H1 (cell line): ENCODE measurements around the gene TLE2. TPM values are rescaled to one million over a fixed set of nuclear protein-coding genes. Genes with fewer than 3 reads are reported as not detected.

Source experiments
- CTCF ChIA-PET: fragments of 300-600 bp; sonication (Branson Sonifier 250); formaldehyde crosslinking; loops from one replicate; lab custom pipeline; 2021; ENCODE audit not compliant: partially characterized antibody; lab: Charles Lee
- POLR2A ChIA-PET: fragments of 300-600 bp; sonication (Branson Sonifier 250); formaldehyde crosslinking; loops from one replicate; lab custom pipeline; 2021; ENCODE audit warnings: inconsistent platforms; ENCODE audit not compliant: partially characterized antibody; lab: Charles Lee
- DNase-seq, 2 experiments: peaks; one replicate each; pipeline versions ENCODE4 v3.0.0 to v3.0.0-alpha.2; 2010 to 2022; ENCODE audit warnings: low spot score in 2 of 2, low read depth in 1 of 2, mixed read lengths in 1 of 2
- FAIRE-seq: peaks from 2 replicates; lab custom pipeline; 2011; peaks lifted over from hg19 to GRCh38; lab: Jason Lieb, UNC
- H2AFZ ChIP-seq: 2 replicates; pipeline ENCODE4 v1.8.1; 2012; ENCODE audit warnings: low read length, inconsistent platforms
- H2AK5ac ChIP-seq: 2 replicates; pipeline ENCODE4 v1.6.1; 2013; ENCODE audit warnings: low read depth, low read length
- H2BK120ac ChIP-seq: replicated peaks from 2 replicates; pipeline ENCODE3; 2013; ENCODE audit warnings: low read depth, low read length, inconsistent platforms
- H2BK12ac ChIP-seq: 2 replicates; pipeline ENCODE4 v1.6.1; 2013; ENCODE audit warnings: low read depth, low read length
- H2BK15ac ChIP-seq: 2 replicates; pipeline ENCODE4 v1.6.1; 2013; ENCODE audit warnings: low read length
- H2BK20ac ChIP-seq: 2 replicates; pipeline ENCODE4 v1.6.1; 2013; ENCODE audit warnings: low read length
- H2BK5ac ChIP-seq: 2 replicates; pipeline ENCODE4 v1.6.1; 2013; ENCODE audit warnings: low read depth, low read length
- H3K14ac ChIP-seq: 2 replicates; pipeline ENCODE4 v1.6.1; 2013; ENCODE audit warnings: inconsistent platforms; ENCODE audit not compliant: insufficient read length
- H3K18ac ChIP-seq: 2 replicates; pipeline ENCODE4 v1.6.1; 2013; ENCODE audit warnings: low read length; ENCODE audit errors: extremely low read depth
- H3K23ac ChIP-seq: 2 replicates; pipeline ENCODE4 v1.6.1; 2013; ENCODE audit warnings: inconsistent platforms; ENCODE audit not compliant: insufficient read length
- H3K23me2 ChIP-seq: 2 replicates; pipeline ENCODE4 v1.6.1; 2013; ENCODE audit warnings: low read depth, low read length
- H3K27ac ChIP-seq: 2 replicates; pipeline ENCODE4 v1.6.1; 2011; ENCODE audit warnings: low read depth, low read length, inconsistent platforms
- H3K27me3 ChIP-seq, 4 experiments: replicated peaks in 1 of 4; 1 replicate in 1 of 4; 2 replicates in 3 of 4; pipeline versions ENCODE4 v1.6.1 to v1.8.1; 2011 to 2013; ENCODE audit warnings: low read length in 3 of 4, mild to moderate bottlenecking in 3 of 4, inconsistent platforms in 2 of 4, mixed read lengths in 2 of 4, moderate library complexity in 1 of 4; ENCODE audit not compliant: control insufficient read depth in 3 of 4, insufficient read depth in 3 of 4; ENCODE audit errors: extremely low read depth in 1 of 4
- H3K36me3 ChIP-seq, 4 experiments: 2 replicates each; pipeline versions ENCODE4 v1.6.1 to v1.8.1; 2011 to 2013; ENCODE audit warnings: mild to moderate bottlenecking in 4 of 4, low read length in 3 of 4, moderate library complexity in 2 of 4, control low read depth in 1 of 4, inconsistent platforms in 1 of 4; ENCODE audit not compliant: insufficient read depth in 4 of 4, control insufficient read depth in 2 of 4
- H3K4ac ChIP-seq: replicated peaks from 2 replicates; pipeline ENCODE3; 2013; ENCODE audit warnings: low read length, low read depth, mixed read lengths, inconsistent platforms; ENCODE audit not compliant: insufficient read length
- H3K4me1 ChIP-seq, 4 experiments: replicated peaks in 1 of 4; 1 replicate in 1 of 4; 2 replicates in 3 of 4; pipeline versions ENCODE4 v1.6.1 to v1.8.1; 2011 to 2013; ENCODE audit warnings: low read length in 3 of 4, inconsistent platforms in 2 of 4, mixed read lengths in 1 of 4; ENCODE audit not compliant: insufficient read depth in 4 of 4, control insufficient read depth in 3 of 4
- H3K4me2 ChIP-seq, 2 experiments: 2 replicates each; pipeline versions ENCODE4 v1.6.1 to v1.8.1; 2011 to 2013; ENCODE audit warnings: low read depth in 2 of 2, low read length in 2 of 2, control low read depth in 1 of 2, inconsistent platforms in 1 of 2, mild to moderate bottlenecking in 1 of 2; ENCODE audit not compliant: insufficient read depth in 1 of 2
- H3K4me3 ChIP-seq, 4 experiments: fragments of 200-600, 300-600 bp in 1 of 4; sonication (generic), shearing (Covaris generic), sonication (Bioruptor Twin) in 1 of 4; 2 replicates each; pipeline versions ENCODE4 v1.5.1 to v1.8.1; 2011 to 2016; ENCODE audit warnings: low read length in 4 of 4, low read depth in 3 of 4, control low read depth in 2 of 4, inconsistent platforms in 2 of 4, mild to moderate bottlenecking in 2 of 4, mixed read lengths in 1 of 4, moderate library complexity in 1 of 4; ENCODE audit not compliant: insufficient read depth in 2 of 4; ENCODE audit errors: extremely low read depth in 1 of 4
- H3K56ac ChIP-seq: replicated peaks from 2 replicates; pipeline ENCODE3; 2013; ENCODE audit warnings: low read depth, mild to moderate bottlenecking, mixed read lengths, low read length, inconsistent platforms; ENCODE audit not compliant: insufficient read length
- H3K79me1 ChIP-seq: 2 replicates; pipeline ENCODE4 v1.6.1; 2013; ENCODE audit warnings: low read depth, low read length, control low read depth
- H3K79me2 ChIP-seq, 2 experiments: 2 replicates each; pipeline versions ENCODE4 v1.6.1 to v1.8.1; 2012 to 2013; ENCODE audit warnings: low read length in 2 of 2, mild to moderate bottlenecking in 2 of 2, inconsistent platforms in 1 of 2; ENCODE audit not compliant: insufficient read depth in 2 of 2, control insufficient read depth in 1 of 2
- H3K9ac ChIP-seq, 4 experiments: replicated peaks in 1 of 4; 1 replicate in 1 of 4; 2 replicates in 3 of 4; pipeline versions ENCODE4 v1.6.1 to v1.8.1; 2011 to 2013; ENCODE audit warnings: low read depth in 3 of 4, low read length in 3 of 4, control low read depth in 2 of 4, mild to moderate bottlenecking in 2 of 4, moderate library complexity in 2 of 4, inconsistent platforms in 1 of 4; ENCODE audit errors: extremely low read depth in 1 of 4
- H3K9me3 ChIP-seq, 2 experiments: 2 replicates each; pipeline versions ENCODE4 v1.6.1 to v1.8.1; 2012 to 2013; ENCODE audit warnings: mild to moderate bottlenecking in 2 of 2, moderate library complexity in 2 of 2, control low read depth in 1 of 2, inconsistent platforms in 1 of 2, low read depth in 1 of 2, low read length in 1 of 2, mixed read lengths in 1 of 2; ENCODE audit not compliant: insufficient read depth in 2 of 2
- H4K20me1 ChIP-seq, 2 experiments: replicated peaks in 1 of 2; 2 replicates each; pipeline versions ENCODE3 to v1.8.1; 2011 to 2013; ENCODE audit warnings: inconsistent platforms in 2 of 2, low read length in 2 of 2, mild to moderate bottlenecking in 1 of 2; ENCODE audit not compliant: insufficient read depth in 2 of 2, control insufficient read depth in 1 of 2
- H4K5ac ChIP-seq: 2 replicates; pipeline ENCODE4 v1.6.1; 2013; ENCODE audit warnings: low read length, low read depth, mixed read lengths, inconsistent platforms; ENCODE audit not compliant: insufficient read length
- H4K8ac ChIP-seq: 2 replicates; pipeline ENCODE4 v1.8.0; 2013; ENCODE audit warnings: mild to moderate bottlenecking, moderate library complexity, low read length, inconsistent platforms; ENCODE audit not compliant: insufficient read depth; ENCODE audit errors: extremely low read depth
- H4K91ac ChIP-seq: replicated peaks from 2 replicates; pipeline ENCODE3; 2013; ENCODE audit warnings: low read length, mixed read lengths, inconsistent platforms; ENCODE audit not compliant: insufficient read length
- ATF3 ChIP-seq: IDR thresholded peaks from 2 replicates; pipeline ENCODE4 v1.6.1; 2011; ENCODE audit warnings: low read depth, mild to moderate bottlenecking, low read length; ENCODE audit not compliant: insufficient read depth
- EZH2 ChIP-seq: fragments of 200-600 bp; sonication (generic); IDR thresholded peaks from 2 replicates; pipeline ENCODE4 v1.7.1; 2012; ENCODE audit warnings: low read depth, mild to moderate bottlenecking, moderate library complexity, low read length, inconsistent platforms; ENCODE audit not compliant: severe bottlenecking
- SUZ12 ChIP-seq: fragments of 200-600 bp; sonication (generic); IDR thresholded peaks from 2 replicates; pipeline ENCODE4 v1.6.1; 2012; ENCODE audit warnings: mild to moderate bottlenecking, inconsistent platforms, low read length, moderate library complexity, mixed read lengths
- TAF1 ChIP-seq: IDR thresholded peaks from 2 replicates; pipeline ENCODE4 v1.6.1; 2011; ENCODE audit warnings: mild to moderate bottlenecking, low read depth, low read length
- WGBS, 2 experiments: shearing (Covaris generic) in 1 of 2; methylation state at CpG; one replicate each; pipeline versions ENCODE4 v1.1.6 to v1.1.7; 2013 to 2015; ENCODE audit warnings: low lambda C conversion rate in 2 of 2, mixed read lengths in 2 of 2, inconsistent platforms in 1 of 2, low coverage in 1 of 2, missing lambda C conversion rate in 1 of 2; ENCODE audit not compliant: insufficient replicate concordance in 2 of 2, insufficient coverage in 1 of 2, insufficient read length in 1 of 2; ENCODE audit errors: extremely low coverage in 1 of 2, missing lambda C conversion rate in 1 of 2; 5-methylcytosine and 5-hydroxymethylcytosine counted together
- polyA plus RNA-seq, 7 experiments: library from polyadenylated mRNA; depleted of rRNA in 3 of 7; stranded (reverse) in 5 of 7; unstranded in 2 of 7; fragments of >200 nt in 5 of 7; fragments of 200-250 nt in 2 of 7; gene quantifications; 1 replicate in 5 of 7; 2 replicates in 1 of 7; 4 replicates in 1 of 7; pipeline versions ENCODE4 v1.2.1 to v1.2.3, GENCODE V29; 2011 to 2013; ENCODE audit warnings: missing spikeins in 2 of 7, mixed read lengths in 2 of 7
- total RNA-seq: library from RNA; stranded (reverse); fragmentation: NEBNext Ultra II Directional; extraction: Animal tissue kit (Norgen Biotek cat#: 25700); gene quantifications from 2 replicates; pipeline ENCODE4 v1.2.1, GENCODE V29; 2021

TLE2 gene
- total and polyA plus RNA-seq, 2 of the 8 experiments (the other 6 are each of a cell fraction or from before 2014, with no cell fraction given): 8.0 to 11.5 TPM

GRCh38 chr19:3027981-3028304, 1.1 kb downstream of the TLE2 start:
- POLR2A ChIA-PET: interaction anchor here (0.8 to 1.0 kb wide), 4 partner anchors 11 to 78 kb away, joined by 3 to 5 read pairs (median 4); no protein-coding TSS in a partner anchor
- H3K27ac ChIP-seq: no peak overlapping the region
- H3K56ac ChIP-seq: no peak overlapping the region
- no peak overlapping the region for H2AFZ ChIP-seq
- H4K91ac ChIP-seq: no peak overlapping the region
- H3K79me1 ChIP-seq: no peaks in the 10 kb centered on the region
- H3K9me3 ChIP-seq: no peaks in the 10 kb centered on the region
- peak overlapping the region; percentile 57 to 63 for H3K4me2 ChIP-seq
- no peak overlapping the region; the same call in none of the 2 replicates for H4K8ac ChIP-seq
- H2BK15ac ChIP-seq: no peak overlapping the region
- TF ChIP-seq TAF1 (no peak), ATF3 (no peak), SUZ12 (no peak), EZH2 (peak; percentile 27)
- H2BK5ac ChIP-seq: no peak overlapping the region
- CTCF ChIA-PET: interaction anchor here (1.4 to 1.6 kb wide), 2 partner anchors 22 to 65 kb away, joined by 3 to 4 read pairs; no protein-coding TSS in a partner anchor
- peaks cover 0 to 4% of the 10 kb centered on the region in 2 experiments for H4K20me1 ChIP-seq
- H2BK12ac ChIP-seq: no peak overlapping the region
- H3K23me2 ChIP-seq: peaks cover 9% of the 10 kb centered on the region; the same call in 1 of the 2 replicates
- WGBS, 2 experiments: 54% methylated on average over 7 of the region's 9 CpGs; no CpG with 5 or more reads in 1 of the 2 experiments
- peaks cover 0 to 18% (median 13%) of the 10 kb centered on the region in 4 experiments; a peak in 6 of 7 replicates for H3K4me1 ChIP-seq
- no peaks in the 10 kb centered on the region for H3K79me2 ChIP-seq
- H3K14ac ChIP-seq: no peak overlapping the region
- DNase-seq (no peak), FAIRE-seq (no peak)
- H3K36me3 ChIP-seq: no peaks in the 10 kb centered on the region
- H2BK120ac ChIP-seq: no peak overlapping the region
- peak overlapping the region; percentile 2; the same call in 1 of the 2 replicates for H2AK5ac ChIP-seq
- no peak overlapping the region for H3K4ac ChIP-seq
- peak overlapping the region; percentile 83 for H3K18ac ChIP-seq
- H4K5ac ChIP-seq: no peak overlapping the region
- no peak overlapping the region for H2BK20ac ChIP-seq
- H3K9ac ChIP-seq: no peak overlapping the region
- H3K4me3 ChIP-seq: peak overlapping the region in 2 of 4 experiments; percentile 23 to 71; a peak in 3 of 8 replicates
- no peak overlapping the region for H3K23ac ChIP-seq
- peaks cover 11 to 59% (median 48%) of the 10 kb centered on the region in 4 experiments for H3K27me3 ChIP-seq
